ENCODE results near the gene SNRPD2. TPM values are rescaled to one million over a fixed set of nuclear protein-coding genes. Genes with fewer than 3 reads are reported as not detected.

Gene SNRPD2
- total RNA-seq, 1 donor from 2014 or later: 314 TPM

GRCh38 chr19:45667620-45668341 is 24.0 kb downstream of the SNRPD2 start, which contains the start of gene GIPR:
Gene GIPR (plus strand): TSS chr19:45668221. CDS start chr19:45669521, 1,300 bp downstream.
- no peak for TF ChIP-seq CTCF (IDR thresholded peaks at IDR 0.05)

GRCh38 chr19:45664575-45664974 is 27.2 kb downstream of the SNRPD2 start:
- DNase-seq (ENCODE audit: low spot score): no peak
- no peak overlapping the region for H3K27ac Mint-ChIP-seq (ENCODE audit: unreplicated experiment)
- H3K9me3 Mint-ChIP-seq (ENCODE audit: low read depth): no peaks in the 10 kb centered on the region
- no peak for TF ChIP-seq CTCF (IDR thresholded peaks at IDR 0.05)
- H3K36me3 Mint-ChIP-seq (ENCODE audit: low read depth): no peaks in the 10 kb centered on the region
- no peak overlapping the region for H3K4me3 Mint-ChIP-seq (ENCODE audit: unreplicated experiment)
- peaks cover 10% of the 10 kb centered on the region for H3K27me3 Mint-ChIP-seq (ENCODE audit: low read depth)
- H3K4me1 Mint-ChIP-seq (ENCODE audit: low read depth): peaks cover 20% of the 10 kb centered on the region

More at GRCh38 chr19:45667620-45668341, 24.0 kb downstream of the SNRPD2 start, which contains the start of gene GIPR:
- DNase-seq (ENCODE audit: low spot score): no peak
- H3K4me1 Mint-ChIP-seq (ENCODE audit: low read depth): peaks cover 29% of the 10 kb centered on the region
- no peaks in the 10 kb centered on the region for H3K36me3 Mint-ChIP-seq (ENCODE audit: low read depth)
- H3K27me3 Mint-ChIP-seq (ENCODE audit: low read depth): peaks cover 9% of the 10 kb centered on the region
- H3K27ac Mint-ChIP-seq (ENCODE audit: unreplicated experiment): peak within 1 kb of the TSS; percentile 68
- no peaks in the 10 kb centered on the region for H3K9me3 Mint-ChIP-seq (ENCODE audit: low read depth)
- H3K4me3 Mint-ChIP-seq (ENCODE audit: unreplicated experiment): peak within 1 kb of the TSS; percentile 76

GRCh38 chr19:45663800-45664199 is 28.0 kb downstream of the SNRPD2 start:
- Mint-ChIP-seq H3K4me1 (ENCODE audit: low read depth) (peaks cover 13% of the 10 kb centered on the region), H3K27ac (ENCODE audit: unreplicated experiment) (no peak overlapping the region), H3K9me3 (ENCODE audit: low read depth) (no peaks in the 10 kb centered on the region), H3K36me3 (ENCODE audit: low read depth) (no peaks in the 10 kb centered on the region), H3K4me3 (ENCODE audit: unreplicated experiment) (no peak overlapping the region), H3K27me3 (ENCODE audit: low read depth) (peaks cover 16% of the 10 kb centered on the region)
- no peak for DNase-seq (ENCODE audit: low spot score)
- TF ChIP-seq CTCF (IDR thresholded peaks at IDR 0.05): no peak

- Mint-ChIP-seq H3K27me3 (ENCODE audit: low read depth) (peaks cover 18% of the 10 kb centered on the region), H3K27ac (ENCODE audit: unreplicated experiment) (no peak overlapping the region), H3K4me1 (ENCODE audit: low read depth) (no peaks in the 10 kb centered on the region), H3K4me3 (ENCODE audit: unreplicated experiment) (no peak overlapping the region), H3K9me3 (ENCODE audit: low read depth) (no peaks in the 10 kb centered on the region), H3K36me3 (ENCODE audit: low read depth) (no peaks in the 10 kb centered on the region)
- TF ChIP-seq CTCF (IDR thresholded peaks at IDR 0.05): no peak
- no peak for DNase-seq (ENCODE audit: low spot score)
Observed at GRCh38 chr19:45660636-45661035, 31.1 kb downstream of the SNRPD2 start.

GRCh38 chr19:45659096-45659729 is 32.5 kb downstream of the SNRPD2 start:
- TF ChIP-seq CTCF (IDR thresholded peaks at IDR 0.05): no peak
- Mint-ChIP-seq H3K4me3 (ENCODE audit: unreplicated experiment) (no peak overlapping the region), H3K27ac (ENCODE audit: unreplicated experiment) (no peak overlapping the region), H3K36me3 (ENCODE audit: low read depth) (no peaks in the 10 kb centered on the region), H3K4me1 (ENCODE audit: low read depth) (no peaks in the 10 kb centered on the region), H3K9me3 (ENCODE audit: low read depth) (no peaks in the 10 kb centered on the region), H3K27me3 (ENCODE audit: low read depth) (peaks cover 14% of the 10 kb centered on the region)
- no peak for DNase-seq (ENCODE audit: low spot score)
